ENCODE data around the gene ARL3. TPM values are rescaled to one million over a fixed set of nuclear protein-coding genes. Genes with fewer than 3 reads are reported as not detected.
"Not testable (repeated sequence)": the region's sequence is repeated elsewhere in the genome, so short reads cannot be mapped to it uniquely, and the experiment has no call there.

Gene ARL3
- total RNA-seq, 1 donor from 2014 or later: 12.1 TPM

DNA sequence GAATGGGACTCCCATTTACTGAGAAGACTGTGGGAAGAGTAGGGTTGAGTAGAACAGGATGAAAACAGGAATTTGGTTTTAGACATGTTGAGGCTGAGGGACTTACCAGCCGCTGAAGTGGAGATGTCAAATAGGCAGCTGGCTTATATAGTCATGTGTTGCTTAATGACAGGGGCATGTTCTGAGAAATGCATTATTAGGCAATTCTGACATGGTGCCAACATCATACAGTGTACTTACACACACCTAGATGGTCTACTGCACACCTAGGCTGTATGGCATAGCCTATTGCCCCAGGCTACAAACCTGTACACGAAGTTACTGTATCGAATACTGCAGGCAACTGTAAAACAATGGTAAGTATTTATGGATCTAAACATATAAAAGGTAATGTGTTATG is 17.5 kb downstream of the ARL3 start:
- Mint-ChIP-seq H3K4me3 (ENCODE audit: unreplicated experiment) (no peak overlapping the region), H3K4me1 (ENCODE audit: low read depth) (peaks cover 5% of the 10 kb centered on the region), H3K36me3 (ENCODE audit: low read depth) (peaks cover 22% of the 10 kb centered on the region), H3K27ac (ENCODE audit: unreplicated experiment) (no peak overlapping the region), H3K27me3 (ENCODE audit: low read depth) (no peaks in the 10 kb centered on the region), H3K9me3 (ENCODE audit: low read depth) (no peaks in the 10 kb centered on the region)
- no peak for DNase-seq (ENCODE audit: low spot score)
- TF ChIP-seq, protein P1, sequence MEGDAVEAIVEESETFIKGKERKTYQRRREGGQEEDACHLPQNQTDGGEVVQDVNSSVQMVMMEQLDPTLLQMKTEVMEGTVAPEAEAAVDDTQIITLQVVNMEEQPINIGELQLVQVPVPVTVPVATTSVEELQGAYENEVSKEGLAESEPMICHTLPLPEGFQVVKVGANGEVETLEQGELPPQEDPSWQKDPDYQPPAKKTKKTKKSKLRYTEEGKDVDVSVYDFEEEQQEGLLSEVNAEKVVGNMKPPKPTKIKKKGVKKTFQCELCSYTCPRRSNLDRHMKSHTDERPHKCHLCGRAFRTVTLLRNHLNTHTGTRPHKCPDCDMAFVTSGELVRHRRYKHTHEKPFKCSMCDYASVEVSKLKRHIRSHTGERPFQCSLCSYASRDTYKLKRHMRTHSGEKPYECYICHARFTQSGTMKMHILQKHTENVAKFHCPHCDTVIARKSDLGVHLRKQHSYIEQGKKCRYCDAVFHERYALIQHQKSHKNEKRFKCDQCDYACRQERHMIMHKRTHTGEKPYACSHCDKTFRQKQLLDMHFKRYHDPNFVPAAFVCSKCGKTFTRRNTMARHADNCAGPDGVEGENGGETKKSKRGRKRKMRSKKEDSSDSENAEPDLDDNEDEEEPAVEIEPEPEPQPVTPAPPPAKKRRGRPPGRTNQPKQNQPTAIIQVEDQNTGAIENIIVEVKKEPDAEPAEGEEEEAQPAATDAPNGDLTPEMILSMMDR (IDR thresholded peaks at IDR 0.05): no peak

DNA sequence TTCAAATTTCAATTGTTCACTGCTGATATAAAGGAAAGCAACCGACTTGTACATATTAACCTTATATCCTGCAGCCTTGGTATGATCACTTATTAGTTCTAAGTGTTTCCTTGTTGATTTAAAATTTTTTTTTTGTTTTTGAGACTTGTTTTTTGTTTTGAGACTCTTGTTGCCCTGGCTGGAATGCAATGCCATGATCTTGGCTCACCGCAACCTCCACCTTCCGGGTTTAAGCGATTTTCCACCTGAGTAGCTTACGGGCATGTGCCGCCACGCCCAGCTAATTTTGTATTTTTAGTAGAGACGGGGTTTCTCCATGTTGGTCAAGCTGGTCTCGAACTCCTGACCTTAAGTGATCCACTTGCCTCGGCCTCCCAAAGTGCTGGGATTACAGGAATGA is 18.8 kb downstream of the ARL3 start:
- peaks cover 22% of the 10 kb centered on the region for H3K36me3 Mint-ChIP-seq (ENCODE audit: low read depth)
- not testable (repeated sequence) for H3K4me1 Mint-ChIP-seq (ENCODE audit: low read depth); H3K27me3 Mint-ChIP-seq (ENCODE audit: low read depth); H3K27ac Mint-ChIP-seq (ENCODE audit: unreplicated experiment); H3K9me3 Mint-ChIP-seq (ENCODE audit: low read depth); H3K4me3 Mint-ChIP-seq (ENCODE audit: unreplicated experiment); DNase-seq (ENCODE audit: low spot score)

DNA sequence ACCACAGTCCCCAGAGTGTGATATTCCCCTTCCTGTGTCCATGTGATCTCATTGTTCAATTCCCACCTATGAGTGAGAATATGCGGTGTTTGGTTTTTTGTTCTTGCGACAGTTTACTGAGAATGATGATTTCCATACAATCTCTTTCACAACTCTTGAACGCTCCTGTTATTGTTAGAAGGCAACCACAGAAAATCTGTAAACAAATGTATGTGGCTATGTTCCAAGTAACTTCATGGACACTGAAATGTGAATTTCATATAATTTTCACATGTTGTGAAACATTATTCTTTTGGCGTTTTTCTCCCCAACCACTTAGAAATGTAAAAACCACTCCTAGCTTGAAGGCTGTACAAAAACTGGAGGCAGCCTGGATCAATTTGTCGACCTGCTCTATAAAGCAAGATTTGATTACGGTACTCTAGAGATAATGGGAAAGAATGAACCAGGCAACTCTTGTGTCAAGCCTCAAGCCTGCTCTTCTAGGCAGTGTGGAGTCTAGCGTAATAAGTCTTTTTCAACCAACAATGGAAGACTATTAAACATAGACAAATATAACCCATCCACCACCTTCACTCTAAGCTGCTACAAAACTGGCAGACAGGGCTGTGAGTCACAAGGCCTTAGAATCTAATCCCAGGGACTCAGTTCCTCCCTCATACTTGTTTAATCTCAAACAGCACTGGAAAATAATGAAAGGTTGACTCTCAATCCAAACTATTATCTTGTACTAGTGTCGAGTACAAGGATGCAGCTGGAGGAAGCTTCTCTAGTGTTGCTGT is 22.7 kb downstream of the ARL3 start:
- no peaks in the 10 kb centered on the region for H3K9me3 Mint-ChIP-seq (ENCODE audit: low read depth)
- TF ChIP-seq, protein P1 (IDR thresholded peaks at IDR 0.05): no peak
- peaks cover 5% of the 10 kb centered on the region for H3K36me3 Mint-ChIP-seq (ENCODE audit: low read depth)
- H3K27me3 Mint-ChIP-seq (ENCODE audit: low read depth): no peaks in the 10 kb centered on the region
- no peaks in the 10 kb centered on the region for H3K4me1 Mint-ChIP-seq (ENCODE audit: low read depth)
- no peak overlapping the region for H3K27ac Mint-ChIP-seq (ENCODE audit: unreplicated experiment)
- no peak overlapping the region for H3K4me3 Mint-ChIP-seq (ENCODE audit: unreplicated experiment)
- DNase-seq (ENCODE audit: low spot score): no peak

DNA sequence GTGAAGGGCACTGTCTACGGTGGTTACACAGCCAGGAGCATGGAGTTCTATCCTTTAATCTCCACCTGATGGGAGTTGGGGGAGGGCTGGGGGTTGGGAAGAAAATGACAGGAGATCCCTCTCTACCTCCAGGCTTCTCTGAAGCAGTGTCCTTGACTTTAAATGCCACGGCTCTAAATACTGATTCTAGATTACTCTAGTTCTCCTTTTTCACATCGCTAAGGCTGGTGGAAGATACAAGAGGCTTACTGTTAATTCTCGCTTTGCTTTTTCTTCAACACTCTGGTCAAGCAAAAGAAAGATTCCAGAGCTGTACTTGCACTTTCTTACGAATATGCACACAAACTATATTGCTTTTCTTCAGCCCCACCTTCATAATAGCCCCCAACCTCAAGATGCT is 30.5 kb downstream of the ARL3 start:
- no peak overlapping the region for H3K4me3 Mint-ChIP-seq (ENCODE audit: unreplicated experiment)
- no peak for DNase-seq (ENCODE audit: low spot score)
- TF ChIP-seq, protein P1 (IDR thresholded peaks at IDR 0.05): no peak
- peaks cover 13% of the 10 kb centered on the region for H3K36me3 Mint-ChIP-seq (ENCODE audit: low read depth)
- H3K4me1 Mint-ChIP-seq (ENCODE audit: low read depth): peaks cover 7% of the 10 kb centered on the region
- no peaks in the 10 kb centered on the region for H3K27me3 Mint-ChIP-seq (ENCODE audit: low read depth)
- no peak overlapping the region for H3K27ac Mint-ChIP-seq (ENCODE audit: unreplicated experiment)
- no peaks in the 10 kb centered on the region for H3K9me3 Mint-ChIP-seq (ENCODE audit: low read depth)

DNA sequence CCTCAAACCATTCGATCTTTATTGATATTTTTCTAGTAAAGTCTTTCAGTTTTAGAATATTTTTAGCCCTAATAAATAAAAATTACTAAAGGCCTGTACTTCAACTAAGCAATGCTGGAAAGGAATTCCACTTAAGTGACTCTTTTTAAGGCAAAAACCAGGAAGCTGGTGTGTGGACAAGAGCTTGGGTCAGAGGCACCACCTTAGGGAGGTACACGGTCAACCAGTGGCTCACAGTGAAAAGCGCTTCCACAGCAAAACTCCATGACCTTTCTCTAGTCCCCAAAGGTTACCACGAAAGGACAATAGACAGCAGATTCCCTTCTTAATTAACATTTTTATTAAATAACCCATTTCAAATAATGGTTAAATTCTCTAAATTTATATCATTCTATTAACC is 31.2 kb downstream of the ARL3 start:
- no peak overlapping the region for H3K4me3 Mint-ChIP-seq (ENCODE audit: unreplicated experiment)
- TF ChIP-seq, protein P1 (IDR thresholded peaks at IDR 0.05): no peak
- peaks cover 13% of the 10 kb centered on the region for H3K36me3 Mint-ChIP-seq (ENCODE audit: low read depth)
- peaks cover 15% of the 10 kb centered on the region for H3K4me1 Mint-ChIP-seq (ENCODE audit: low read depth)
- no peaks in the 10 kb centered on the region for H3K27me3 Mint-ChIP-seq (ENCODE audit: low read depth)
- H3K27ac Mint-ChIP-seq (ENCODE audit: unreplicated experiment): no peak overlapping the region
- no peaks in the 10 kb centered on the region for H3K9me3 Mint-ChIP-seq (ENCODE audit: low read depth)
- no peak for DNase-seq (ENCODE audit: low spot score)

DNA sequence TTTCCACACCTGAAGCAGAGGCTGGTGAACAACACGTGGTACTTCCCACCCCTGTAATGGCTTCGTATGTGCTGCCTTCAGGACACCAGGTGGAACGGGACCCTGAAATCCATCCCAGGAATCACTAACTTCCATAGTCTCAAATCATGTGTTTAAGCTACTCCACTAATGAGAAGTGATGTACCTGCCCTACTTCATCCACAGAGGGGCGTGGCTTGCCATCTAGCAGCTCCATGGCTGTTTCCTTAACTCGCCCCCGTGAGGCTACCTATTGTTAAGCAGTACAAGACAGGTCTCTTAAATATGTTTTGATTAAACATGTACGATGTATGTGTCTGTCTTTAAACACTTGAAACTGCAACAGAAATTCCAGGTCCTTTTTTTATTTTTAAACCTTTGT is 31.8 kb downstream of the ARL3 start:
- no peak overlapping the region for H3K27ac Mint-ChIP-seq (ENCODE audit: unreplicated experiment)
- H3K36me3 Mint-ChIP-seq (ENCODE audit: low read depth): peaks cover 11% of the 10 kb centered on the region
- peaks cover 20% of the 10 kb centered on the region for H3K4me1 Mint-ChIP-seq (ENCODE audit: low read depth)
- TF ChIP-seq, protein P1 (IDR thresholded peaks at IDR 0.05): no peak
- no peaks in the 10 kb centered on the region for H3K27me3 Mint-ChIP-seq (ENCODE audit: low read depth)
- no peak overlapping the region for H3K4me3 Mint-ChIP-seq (ENCODE audit: unreplicated experiment)
- H3K9me3 Mint-ChIP-seq (ENCODE audit: low read depth): no peaks in the 10 kb centered on the region
- no peak for DNase-seq (ENCODE audit: low spot score)

All from chondrocyte (in vitro differentiated cells).